H54 (cell line): ENCODE data around the gene JOSD1.

ENCODE experiments used
- DNase-seq: peaks from one replicate; pipeline ENCODE4 v3.0.0; 2011; ENCODE audit warnings: low spot score, mixed read lengths; ENCODE audit not compliant: insufficient read length
- FAIRE-seq: peaks from 3 replicates; lab custom pipeline; 2011; peaks lifted over from hg19 to GRCh38; lab: Jason Lieb, UNC
- POLR2A ChIP-seq: IDR thresholded peaks from 2 replicates; pipeline ENCODE4 v1.6.1; 2011; ENCODE audit warnings: low read depth, mild to moderate bottlenecking, low read length

Gene JOSD1

GRCh38 chr22:38699143-38699542, 1.6 kb downstream of the JOSD1 start:
- TF ChIP-seq POLR2A, result no peak

GRCh38 chr22:38698407-38699094, 2.2 kb downstream of the JOSD1 start:
- no peak for TF ChIP-seq POLR2A
- FAIRE-seq (no peak), DNase-seq (no peak)

More at GRCh38 chr22:38699143-38699542, 1.6 kb downstream of the JOSD1 start:
- no peak for DNase-seq
- no peak for FAIRE-seq

GRCh38 chr22:38697425-38698089, 3.2 kb downstream of the JOSD1 start:
- no peak for TF ChIP-seq POLR2A
- FAIRE-seq (no peak), DNase-seq (no peak)

GRCh38 chr22:38696606-38697424, 3.9 kb downstream of the JOSD1 start:
- DNase-seq (peak; percentile 56), FAIRE-seq (peak; percentile 95)
- TF ChIP-seq POLR2A, result no peak

GRCh38 chr22:38694940-38695339, 5.8 kb downstream of the JOSD1 start:
- no peak for TF ChIP-seq POLR2A
- DNase-seq (no peak), FAIRE-seq (no peak)

GRCh38 chr22:38694049-38694448, 6.7 kb downstream of the JOSD1 start:
- FAIRE-seq (no peak), DNase-seq (no peak)
- no peak for TF ChIP-seq POLR2A

- no peak for TF ChIP-seq POLR2A
- DNase-seq (no peak), FAIRE-seq (no peak)
Measured at GRCh38 chr22:38689651-38690050, 11.1 kb downstream of the JOSD1 start.

- TF ChIP-seq POLR2A, result no peak
- FAIRE-seq (no peak), DNase-seq (no peak)
Measured at GRCh38 chr22:38685761-38686160, 15.0 kb downstream of the JOSD1 start.

- no peak for TF ChIP-seq POLR2A
- no peak for DNase-seq
- FAIRE-seq, result no peak
Measured at GRCh38 chr22:38684895-38685294, 15.8 kb downstream of the JOSD1 start.

GRCh38 chr22:38681582-38682335, 19.0 kb downstream of the JOSD1 start, which contains the start of gene TOMM22:
Gene TOMM22 (plus strand): TSS chr22:38681957. CDS start chr22:38681979, 22 bp downstream.
- FAIRE-seq (no peak), DNase-seq (peak; percentile 84)
- TF ChIP-seq POLR2A, result 0 out of 2 replicates have a peak, but pooled peaks have one; percentile 45

- DNase-seq (no peak), FAIRE-seq (no peak)
- no peak for TF ChIP-seq POLR2A
Measured at GRCh38 chr22:38675833-38676232, 24.9 kb downstream of the JOSD1 start.

- no peak for DNase-seq
- no peak for FAIRE-seq
- no peak for TF ChIP-seq POLR2A
Measured at GRCh38 chr22:38674888-38675287, 25.9 kb downstream of the JOSD1 start.
